Tibial artery (tissue), 4 donors: ENCODE measurements around the gene CTNND2.

Experiments used
- DNase-seq, 2 donors: peaks; one replicate each; pipeline ENCODE4 v3.0.0-alpha.2; 2019
- H3K27ac ChIP-seq, 2 donors: fragments of 200-600 bp; sonication (generic) in 1 of 2; 1 replicate in 1 of 2; 2 replicates in 1 of 2; pipeline ENCODE4 v1.5.1; 2018 to 2019; ENCODE audit warnings: mild to moderate bottlenecking in 1 of 2
- H3K27me3 ChIP-seq, 2 donors: fragments of 200-600 bp; sonication (generic) in 1 of 2; one replicate each; pipeline versions ENCODE4 v1.5.1 to v1.6.0; 2016 to 2019
- H3K36me3 ChIP-seq, 3 donors: fragments of 200-600 bp; sonication (generic) in 2 of 3; one replicate each; pipeline ENCODE4 v1.5.1; 2016 to 2019; ENCODE audit warnings: mild to moderate bottlenecking in 2 of 3
- H3K4me1 ChIP-seq, 4 donors: fragments of 200-600 bp; sonication (generic) in 2 of 4; 1 replicate in 3 of 4; 2 replicates in 1 of 4; pipeline ENCODE4 v1.5.1; 2016 to 2019
- H3K4me3 ChIP-seq, 2 donors: fragments of 200-600 bp; sonication (generic) in 1 of 2; 1 replicate in 1 of 2; 2 replicates in 1 of 2; pipeline ENCODE4 v1.5.1; 2018 to 2019; ENCODE audit warnings: mild to moderate bottlenecking in 2 of 2
- H3K9me3 ChIP-seq, 3 donors: fragments of 200-600 bp; sonication (generic) in 1 of 3; one replicate each; pipeline ENCODE4 v1.5.1; 2016 to 2019
- intact Hi-C: fragments of 100-400 bp; cut with DNase I; formaldehyde crosslinking; loops from one replicate; pipeline ENCODE4 v1.15.0; 2023; ENCODE audit warnings: low total_unique reads
- TF ChIP-seq, protein P1 (sequence below), 2 experiments: fragments of 200-600 bp in 1 of 2; fragments of 450-650 bp in 1 of 2; IDR thresholded peaks; one replicate each; pipeline ENCODE4 v1.5.1; 2017 to 2019; ENCODE audit warnings: antibody characterized with exemption in 2 of 2, mild to moderate bottlenecking in 1 of 2, moderate library complexity in 1 of 2

CTNND2 gene

DNA sequence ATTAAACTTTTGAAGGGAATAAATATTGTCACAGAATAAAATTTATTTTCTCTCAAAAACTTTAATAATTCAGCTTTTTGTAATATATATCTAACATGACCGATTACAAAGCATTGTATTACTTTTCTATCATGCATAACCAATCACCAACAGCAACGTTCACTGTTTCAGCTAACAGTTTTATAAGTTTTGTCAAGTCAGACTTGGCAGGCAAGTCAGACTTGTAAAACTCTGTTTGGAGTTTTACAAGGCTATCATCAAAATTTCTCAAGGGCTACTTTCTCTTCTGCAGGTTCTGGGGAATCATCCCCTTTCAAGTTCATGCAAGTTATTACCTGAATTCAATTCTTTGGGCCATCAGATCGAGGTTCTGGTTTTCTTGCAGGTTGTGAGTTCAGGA lies 347.2 kb downstream of the CTNND2 start:
- DNase-seq, result no peak
- Histone ChIP-seq H3K4me3 (no peak overlapping the region), H3K36me3 (no peaks in the 10 kb centered on the region), H3K27ac (no peak overlapping the region), H3K27me3 (no peaks in the 10 kb centered on the region), H3K4me1 (no peaks in the 10 kb centered on the region), H3K9me3 (no peaks in the 10 kb centered on the region)
- TF ChIP-seq, protein P1, sequence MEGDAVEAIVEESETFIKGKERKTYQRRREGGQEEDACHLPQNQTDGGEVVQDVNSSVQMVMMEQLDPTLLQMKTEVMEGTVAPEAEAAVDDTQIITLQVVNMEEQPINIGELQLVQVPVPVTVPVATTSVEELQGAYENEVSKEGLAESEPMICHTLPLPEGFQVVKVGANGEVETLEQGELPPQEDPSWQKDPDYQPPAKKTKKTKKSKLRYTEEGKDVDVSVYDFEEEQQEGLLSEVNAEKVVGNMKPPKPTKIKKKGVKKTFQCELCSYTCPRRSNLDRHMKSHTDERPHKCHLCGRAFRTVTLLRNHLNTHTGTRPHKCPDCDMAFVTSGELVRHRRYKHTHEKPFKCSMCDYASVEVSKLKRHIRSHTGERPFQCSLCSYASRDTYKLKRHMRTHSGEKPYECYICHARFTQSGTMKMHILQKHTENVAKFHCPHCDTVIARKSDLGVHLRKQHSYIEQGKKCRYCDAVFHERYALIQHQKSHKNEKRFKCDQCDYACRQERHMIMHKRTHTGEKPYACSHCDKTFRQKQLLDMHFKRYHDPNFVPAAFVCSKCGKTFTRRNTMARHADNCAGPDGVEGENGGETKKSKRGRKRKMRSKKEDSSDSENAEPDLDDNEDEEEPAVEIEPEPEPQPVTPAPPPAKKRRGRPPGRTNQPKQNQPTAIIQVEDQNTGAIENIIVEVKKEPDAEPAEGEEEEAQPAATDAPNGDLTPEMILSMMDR (IDR thresholded peaks at IDR 0.05), result no peak
- intact Hi-C loops, result no loop called here

DNA sequence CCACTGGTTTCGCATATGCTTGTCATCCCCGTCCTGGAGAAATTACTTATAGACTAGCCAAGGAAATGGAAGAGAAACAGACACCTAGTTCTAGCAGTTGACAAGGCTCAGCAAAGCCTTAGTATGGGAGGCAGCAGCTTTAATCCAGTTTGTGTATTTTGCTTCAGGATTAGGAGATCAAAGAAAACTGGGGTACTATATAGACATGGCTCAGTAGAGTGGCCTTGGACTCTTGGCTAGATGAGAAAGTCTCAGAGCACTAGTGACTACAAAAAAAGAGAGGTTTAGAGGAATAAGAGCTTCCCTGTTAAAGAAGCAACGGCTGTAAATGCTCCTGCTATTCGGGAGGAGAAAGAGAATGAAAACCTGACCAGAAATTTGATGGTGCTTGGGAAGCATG lies 349.1 kb downstream of the CTNND2 start:
- H3K9me3 ChIP-seq, result no peaks in the 10 kb centered on the region
- H3K27me3 ChIP-seq, result no peaks in the 10 kb centered on the region
- H3K27ac ChIP-seq, result no peak overlapping the region
- intact Hi-C loops, result no loop called here
- no peaks in the 10 kb centered on the region for H3K4me1 ChIP-seq
- no peaks in the 10 kb centered on the region for H3K36me3 ChIP-seq
- TF ChIP-seq, protein P1 (IDR thresholded peaks at IDR 0.05), result no peak
- H3K4me3 ChIP-seq, result no peak overlapping the region
- DNase-seq, result no peak

DNA sequence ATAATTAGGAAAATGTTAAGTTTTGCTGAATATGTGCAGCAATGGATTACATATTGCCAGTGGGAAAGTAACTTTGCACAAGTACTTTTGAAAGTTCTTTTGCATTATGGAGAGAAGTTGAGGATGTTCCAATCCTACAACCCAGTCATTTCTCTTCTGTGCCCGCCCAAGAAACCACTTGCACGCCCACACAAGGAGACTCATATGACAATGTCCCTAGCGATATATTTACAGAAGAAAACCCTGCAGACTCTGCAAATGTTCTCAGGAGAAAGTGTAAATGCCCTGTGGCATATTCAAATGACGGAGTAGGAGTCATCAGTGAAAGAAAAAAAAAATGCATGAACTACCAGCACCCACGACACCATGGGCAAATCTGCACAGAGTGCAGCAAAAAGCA lies 356.5 kb downstream of the CTNND2 start:
- DNase-seq, result no peak
- Histone ChIP-seq H3K4me3 (no peak overlapping the region), H3K36me3 (no peaks in the 10 kb centered on the region)

DNA sequence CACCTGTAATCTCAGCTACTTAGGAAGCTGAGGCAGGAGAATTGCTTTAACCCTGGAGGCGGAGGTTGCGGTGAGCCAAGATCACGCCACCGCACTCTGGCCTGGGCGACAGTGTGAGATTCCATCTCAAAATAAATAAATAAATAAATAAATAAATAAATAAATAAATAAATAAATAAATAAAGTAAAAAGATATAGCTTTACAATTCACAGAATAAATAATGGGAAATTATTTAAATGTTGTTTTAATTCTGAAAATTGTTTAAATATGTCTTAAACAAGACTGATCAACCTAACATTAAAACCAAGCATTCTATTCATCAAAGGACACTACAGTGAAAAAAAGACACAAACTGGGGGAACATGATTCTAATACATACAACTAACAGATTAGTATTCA lies 357.1 kb downstream of the CTNND2 start:
- intact Hi-C loops, result no loop called here
- Histone ChIP-seq H3K4me3 (no peak overlapping the region), H3K36me3 (no peaks in the 10 kb centered on the region), H3K4me1 (no peaks in the 10 kb centered on the region), H3K9me3 (peaks cover 0 to 2% (median 0%) of the 10 kb centered on the region in 3 donors), H3K27ac (no peak overlapping the region), H3K27me3 (no peaks in the 10 kb centered on the region)
- TF ChIP-seq, protein P1 (IDR thresholded peaks at IDR 0.05), result no peak
- DNase-seq, result no peak

More for the DNA sequence above, 356.5 kb downstream of the CTNND2 start:
- Histone ChIP-seq H3K4me1 (no peaks in the 10 kb centered on the region), H3K27me3 (no peaks in the 10 kb centered on the region), H3K27ac (no peak overlapping the region), H3K9me3 (peaks cover 0 to 2% (median 0%) of the 10 kb centered on the region in 3 donors)
- intact Hi-C loops, result no loop called here
- TF ChIP-seq, protein P1 (IDR thresholded peaks at IDR 0.05), result no peak

DNA sequence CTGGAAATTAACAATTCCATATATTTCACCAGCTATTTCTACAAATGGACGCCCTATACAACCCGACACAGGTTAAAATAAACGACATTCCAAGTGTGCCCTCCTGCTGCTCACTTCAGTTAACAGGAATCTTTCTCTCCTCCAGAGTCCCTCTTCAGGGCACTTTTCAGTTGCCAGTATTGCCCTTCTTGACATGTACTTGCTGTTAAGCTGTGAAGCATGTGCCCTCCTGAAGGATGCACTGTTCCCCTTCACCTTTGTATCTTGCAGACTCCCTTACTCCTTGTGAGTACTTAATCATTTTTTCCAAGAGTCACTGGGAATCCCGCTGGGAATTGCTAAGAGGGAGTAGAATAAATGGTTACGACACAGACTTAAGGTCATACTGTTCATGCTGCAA lies 364.1 kb downstream of the CTNND2 start:
- H3K9me3 ChIP-seq, result no peaks in the 10 kb centered on the region

More for the DNA sequence above, 364.1 kb downstream of the CTNND2 start:
- DNase-seq, result no peak
- Histone ChIP-seq H3K4me1 (no peaks in the 10 kb centered on the region), H3K27ac (no peak overlapping the region), H3K27me3 (no peaks in the 10 kb centered on the region), H3K4me3 (no peak overlapping the region), H3K36me3 (no peaks in the 10 kb centered on the region)
- TF ChIP-seq, protein P1 (IDR thresholded peaks at IDR 0.05), result no peak
- intact Hi-C loops, result no loop called here
